GM12878 (cell line): Measurements from ENCODE around the gene ANKRD66. TPM values are rescaled to one million over a fixed set of nuclear protein-coding genes. Genes with fewer than 3 reads are reported as not detected.

Source experiments
- ATAC-seq: fragments of 200-7000 bp; cut with Tn5 transposase; 3 replicates; pipeline ENCODE4 v1.9.1; 2020; ENCODE audit warnings: mild to moderate bottlenecking, moderate library complexity
- BruUV-seq: library from RNA; stranded (reverse); fragments of 400-500 nt; replicated peaks from 2 replicates; lab custom pipeline; 2021; lab: Mats Ljungman, UMichigan
- CTCF ChIA-PET: fragments of 300-600 bp; sonication (Branson Sonifier 250); formaldehyde crosslinking; extraction: SDS; loops from one replicate; lab custom pipeline; 2021; ENCODE audit warnings: inconsistent platforms; lab: Yijun Ruan, JAX
- POLR2A ChIA-PET: fragments of 350-600 bp; formaldehyde crosslinking; extraction: SDS; loops from one replicate; lab custom pipeline; 2021; ENCODE audit warnings: inconsistent platforms; lab: Charles Lee
- RAD21 ChIA-PET: fragments of 300-600 bp; sonication (Branson Sonifier 250); formaldehyde crosslinking; loops from one replicate; lab custom pipeline; 2023; ENCODE audit warnings: antibody characterized with exemption; ENCODE audit not compliant: unreplicated experiment; lab: Charles Lee
- SMC1A ChIA-PET: fragments of 300-600 bp; sonication (Branson Sonifier 250); formaldehyde crosslinking; loops from one replicate; lab custom pipeline; 2023; ENCODE audit not compliant: unreplicated experiment, uncharacterized antibody; lab: Charles Lee
- DNase-seq: peaks from one replicate; pipeline ENCODE4 v3.0.0-alpha.2; 2011; ENCODE audit warnings: low read depth, low spot score
- FAIRE-seq: peaks from 3 replicates; lab custom pipeline; 2011; peaks lifted over from hg19 to GRCh38; lab: Jason Lieb, UNC
- H2AFZ ChIP-seq: 2 replicates; pipeline ENCODE4 v1.6.0; 2011; ENCODE audit warnings: low read depth, low read length, control low read depth; ENCODE audit not compliant: control insufficient read depth
- H3K27ac ChIP-seq: 2 replicates; pipeline ENCODE4 v1.5.1; 2011; ENCODE audit warnings: control low read depth; ENCODE audit not compliant: control insufficient read depth, insufficient read depth
- H3K27me3 ChIP-seq, 2 experiments: replicated peaks in 1 of 2; 2 replicates each; pipeline versions ENCODE4 v1.6.0 to v1.6.1; 2011; ENCODE audit warnings: low read length in 1 of 2; ENCODE audit not compliant: control insufficient read depth in 2 of 2, insufficient read depth in 2 of 2
- H3K36me3 ChIP-seq, 2 experiments: 2 replicates each; pipeline ENCODE4 v1.5.1; 2011; ENCODE audit warnings: low read length in 1 of 2; ENCODE audit not compliant: control insufficient read depth in 2 of 2, insufficient read depth in 2 of 2
- H3K4me1 ChIP-seq: 2 replicates; pipeline ENCODE4 v1.6.1; 2011; ENCODE audit warnings: mild to moderate bottlenecking, low read length, moderate library complexity, mixed read lengths; ENCODE audit not compliant: control insufficient read depth, insufficient read depth
- H3K4me2 ChIP-seq: 2 replicates; pipeline ENCODE4 v1.6.0; 2011; ENCODE audit warnings: control low read depth; ENCODE audit not compliant: control insufficient read depth, insufficient read depth
- H3K4me3 ChIP-seq: fragments of 200-600 bp; sonication (generic); 2 replicates; pipeline ENCODE4 v1.5.1; 2016
- H3K79me2 ChIP-seq: 2 replicates; pipeline ENCODE4 v1.6.0; 2011; ENCODE audit warnings: low read length; ENCODE audit not compliant: control insufficient read depth, insufficient read depth
- H3K9ac ChIP-seq: 2 replicates; pipeline ENCODE4 v1.8.0; 2011; ENCODE audit warnings: low read length, control low read depth, mixed read lengths; ENCODE audit not compliant: control insufficient read depth, insufficient read depth
- H3K9me3 ChIP-seq: replicated peaks from 3 replicates; pipeline ENCODE4 v1.5.1; 2011; ENCODE audit warnings: mild to moderate bottlenecking, low read length; ENCODE audit not compliant: control insufficient read depth, insufficient read depth
- H4K20me1 ChIP-seq: 2 replicates; pipeline ENCODE4 v1.6.0; 2011; ENCODE audit not compliant: control insufficient read depth, insufficient read depth
- CHD1 ChIP-seq: IDR thresholded peaks from 2 replicates; pipeline ENCODE4 v1.6.1; 2012; ENCODE audit warnings: low read depth, low read length, improper control_type of control experiment
- MEF2B ChIP-seq: fragments of 450-650 bp; IDR thresholded peaks from 2 replicates; pipeline ENCODE4 v1.6.1; 2018; ENCODE audit warnings: mild to moderate bottlenecking, moderate library complexity; ENCODE audit not compliant: partially characterized antibody, poor library complexity, severe bottlenecking
- NFIC ChIP-seq: IDR thresholded peaks from 2 replicates; pipeline ENCODE4 v1.6.1; 2012; ENCODE audit warnings: low read depth, mild to moderate bottlenecking, inconsistent platforms, low read length, moderate library complexity
- RAD51 ChIP-seq: fragments of 450-650 bp; IDR thresholded peaks from 2 replicates; pipeline ENCODE4 v1.6.1; 2016; ENCODE audit warnings: moderate library complexity, mild to moderate bottlenecking, inconsistent platforms
- REST ChIP-seq: IDR thresholded peaks from 2 replicates; pipeline ENCODE4 v1.6.1; 2012; ENCODE audit warnings: mild to moderate bottlenecking, low read depth, low read length
- RFX5 ChIP-seq: IDR thresholded peaks from 2 replicates; pipeline ENCODE4 v1.6.1; 2011; ENCODE audit warnings: low read depth, low read length, improper control_type of control experiment
- SREBF1 ChIP-seq: IDR thresholded peaks from 2 replicates; pipeline ENCODE4 v1.6.1; 2012; ENCODE audit warnings: mild to moderate bottlenecking, low read length
- ZNF217 ChIP-seq: fragments of 450-650 bp; IDR thresholded peaks from 2 replicates; pipeline ENCODE4 v1.6.1; 2017; ENCODE audit warnings: antibody characterized with exemption, mild to moderate bottlenecking
- WGBS: methylation state at CpG from one replicate; pipeline ENCODE4 v1.1.6; 2016; ENCODE audit warnings: low lambda C conversion rate; ENCODE audit not compliant: insufficient replicate concordance, insufficient coverage; ENCODE audit errors: missing lambda C conversion rate; 5-methylcytosine and 5-hydroxymethylcytosine counted together
- in situ Hi-C: fragments of 300-500 bp; cut with MboI; formaldehyde crosslinking; loops from 9 replicates; pipeline ENCODE4 v1.14.3; 2018; ENCODE audit warnings: mixed read lengths
- intact Hi-C: fragments of 100-400 bp; cut with micrococcal nuclease; formaldehyde crosslinking; loops from one replicate; pipeline ENCODE4 v1.14.2; 2022; ENCODE audit not compliant: unreplicated experiment
- polyA plus RNA-seq, 11 experiments: library from polyadenylated mRNA; depleted of rRNA in 4 of 11; unstranded in 6 of 11; stranded (reverse) in 5 of 11; fragments of >200 nt; fragmentation: Nextera tagmentation in 4 of 11; fragmentation: Illumina TruSeq in 1 of 11; extraction: Ambion mirVana in 4 of 11; extraction: Trizol in 1 of 11; gene quantifications; 1 replicate in 1 of 11; 2 replicates in 10 of 11; pipeline versions ENCODE4 v1.2.1 to v1.2.3, GENCODE V29; 2011 to 2016; ENCODE audit warnings: inconsistent platforms in 2 of 11, missing spikeins in 2 of 11, low read depth in 1 of 11
- total RNA-seq, 4 experiments: library from RNA; depleted of rRNA in 3 of 4; stranded (reverse); fragments of >200 nt in 3 of 4; fragmentation: Illumina TruSeq in 1 of 4; extraction: Trizol in 1 of 4; gene quantifications; 2 replicates each; pipeline versions ENCODE4 v1.2.1 to v1.2.3, GENCODE V29; 2013 to 2021
- TF ChIP-seq, protein P1 (sequence below): fragments of 450-650 bp; formaldehyde crosslinking; IDR thresholded peaks from 2 replicates; pipeline ENCODE4 v1.4.0; 2020; ENCODE audit warnings: mild to moderate bottlenecking, moderate library complexity
- TF ChIP-seq, protein P2 (sequence below): fragments of 450-650 bp; IDR thresholded peaks from 2 replicates; pipeline ENCODE4 v1.6.1; 2017; ENCODE audit warnings: mild to moderate bottlenecking, moderate library complexity
- TF ChIP-seq, protein P3 (sequence below): IDR thresholded peaks from 2 replicates; pipeline ENCODE4 v1.6.1; 2012; ENCODE audit warnings: low read depth, low read length, improper control_type of control experiment

The ANKRD66 gene
- total and polyA plus RNA-seq, 10 of the 15 experiments (the other 5 are each of a cell fraction or from before 2014, with no cell fraction given), result not detected

- SMC1A ChIA-PET, result no interaction called here
- Histone ChIP-seq H3K27ac (no peak overlapping the region), H3K4me3 (no peak overlapping the region), H3K79me2 (no peaks in the 10 kb centered on the region), H3K27me3 (peaks cover 0 to 1% of the 10 kb centered on the region in 2 experiments; a peak in 2 of 4 replicates), H3K4me1 (no peaks in the 10 kb centered on the region), H3K9ac (no peak overlapping the region), H2AFZ (no peak overlapping the region), H3K36me3 (no peaks in the 10 kb centered on the region), H3K9me3 (no peaks in the 10 kb centered on the region), H3K4me2 (no peak overlapping the region), H4K20me1 (no peaks in the 10 kb centered on the region)
- POLR2A ChIA-PET, result no interaction called here
- FAIRE-seq (no peak), DNase-seq (no peak), ATAC-seq (no peak)
- RAD21 ChIA-PET, result no interaction called here
- CTCF ChIA-PET, result interaction anchor here (1.0 kb wide), 1 partner anchor 14 kb away, joined by 3 read pairs; no protein-coding TSS in a partner anchor
- BruUV-seq, result no TSS peak
- WGBS, result 40% methylated on average over 2 of the region's 2 CpGs
- intact Hi-C loops, result no loop called here
- in situ Hi-C loops, result no loop called here
- TF ChIP-seq MEF2B (no peak), RFX5 (no peak), NFIC (no peak), REST (no peak), SREBF1 (no peak), CHD1 (no peak), RAD51 (no peak), ZNF217 (no peak)
- TF ChIP-seq, protein P1, sequence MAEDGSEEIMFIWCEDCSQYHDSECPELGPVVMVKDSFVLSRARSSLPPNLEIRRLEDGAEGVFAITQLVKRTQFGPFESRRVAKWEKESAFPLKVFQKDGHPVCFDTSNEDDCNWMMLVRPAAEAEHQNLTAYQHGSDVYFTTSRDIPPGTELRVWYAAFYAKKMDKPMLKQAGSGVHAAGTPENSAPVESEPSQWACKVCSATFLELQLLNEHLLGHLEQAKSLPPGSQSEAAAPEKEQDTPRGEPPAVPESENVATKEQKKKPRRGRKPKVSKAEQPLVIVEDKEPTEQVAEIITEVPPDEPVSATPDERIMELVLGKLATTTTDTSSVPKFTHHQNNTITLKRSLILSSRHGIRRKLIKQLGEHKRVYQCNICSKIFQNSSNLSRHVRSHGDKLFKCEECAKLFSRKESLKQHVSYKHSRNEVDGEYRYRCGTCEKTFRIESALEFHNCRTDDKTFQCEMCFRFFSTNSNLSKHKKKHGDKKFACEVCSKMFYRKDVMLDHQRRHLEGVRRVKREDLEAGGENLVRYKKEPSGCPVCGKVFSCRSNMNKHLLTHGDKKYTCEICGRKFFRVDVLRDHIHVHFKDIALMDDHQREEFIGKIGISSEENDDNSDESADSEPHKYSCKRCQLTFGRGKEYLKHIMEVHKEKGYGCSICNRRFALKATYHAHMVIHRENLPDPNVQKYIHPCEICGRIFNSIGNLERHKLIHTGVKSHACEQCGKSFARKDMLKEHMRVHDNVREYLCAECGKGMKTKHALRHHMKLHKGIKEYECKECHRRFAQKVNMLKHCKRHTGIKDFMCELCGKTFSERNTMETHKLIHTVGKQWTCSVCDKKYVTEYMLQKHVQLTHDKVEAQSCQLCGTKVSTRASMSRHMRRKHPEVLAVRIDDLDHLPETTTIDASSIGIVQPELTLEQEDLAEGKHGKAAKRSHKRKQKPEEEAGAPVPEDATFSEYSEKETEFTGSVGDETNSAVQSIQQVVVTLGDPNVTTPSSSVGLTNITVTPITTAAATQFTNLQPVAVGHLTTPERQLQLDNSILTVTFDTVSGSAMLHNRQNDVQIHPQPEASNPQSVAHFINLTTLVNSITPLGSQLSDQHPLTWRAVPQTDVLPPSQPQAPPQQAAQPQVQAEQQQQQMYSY (CRISPR knock-in tag), result no peak
- TF ChIP-seq, protein P2, sequence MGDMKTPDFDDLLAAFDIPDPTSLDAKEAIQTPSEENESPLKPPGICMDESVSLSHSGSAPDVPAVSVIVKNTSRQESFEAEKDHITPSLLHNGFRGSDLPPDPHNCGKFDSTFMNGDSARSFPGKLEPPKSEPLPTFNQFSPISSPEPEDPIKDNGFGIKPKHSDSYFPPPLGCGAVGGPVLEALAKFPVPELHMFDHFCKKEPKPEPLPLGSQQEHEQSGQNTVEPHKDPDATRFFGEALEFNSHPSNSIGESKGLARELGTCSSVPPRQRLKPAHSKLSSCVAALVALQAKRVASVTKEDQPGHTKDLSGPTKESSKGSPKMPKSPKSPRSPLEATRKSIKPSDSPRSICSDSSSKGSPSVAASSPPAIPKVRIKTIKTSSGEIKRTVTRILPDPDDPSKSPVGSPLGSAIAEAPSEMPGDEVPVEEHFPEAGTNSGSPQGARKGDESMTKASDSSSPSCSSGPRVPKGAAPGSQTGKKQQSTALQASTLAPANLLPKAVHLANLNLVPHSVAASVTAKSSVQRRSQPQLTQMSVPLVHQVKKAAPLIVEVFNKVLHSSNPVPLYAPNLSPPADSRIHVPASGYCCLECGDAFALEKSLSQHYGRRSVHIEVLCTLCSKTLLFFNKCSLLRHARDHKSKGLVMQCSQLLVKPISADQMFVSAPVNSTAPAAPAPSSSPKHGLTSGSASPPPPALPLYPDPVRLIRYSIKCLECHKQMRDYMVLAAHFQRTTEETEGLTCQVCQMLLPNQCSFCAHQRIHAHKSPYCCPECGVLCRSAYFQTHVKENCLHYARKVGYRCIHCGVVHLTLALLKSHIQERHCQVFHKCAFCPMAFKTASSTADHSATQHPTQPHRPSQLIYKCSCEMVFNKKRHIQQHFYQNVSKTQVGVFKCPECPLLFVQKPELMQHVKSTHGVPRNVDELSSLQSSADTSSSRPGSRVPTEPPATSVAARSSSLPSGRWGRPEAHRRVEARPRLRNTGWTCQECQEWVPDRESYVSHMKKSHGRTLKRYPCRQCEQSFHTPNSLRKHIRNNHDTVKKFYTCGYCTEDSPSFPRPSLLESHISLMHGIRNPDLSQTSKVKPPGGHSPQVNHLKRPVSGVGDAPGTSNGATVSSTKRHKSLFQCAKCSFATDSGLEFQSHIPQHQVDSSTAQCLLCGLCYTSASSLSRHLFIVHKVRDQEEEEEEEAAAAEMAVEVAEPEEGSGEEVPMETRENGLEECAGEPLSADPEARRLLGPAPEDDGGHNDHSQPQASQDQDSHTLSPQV, result no peak
- TF ChIP-seq, protein P3, sequence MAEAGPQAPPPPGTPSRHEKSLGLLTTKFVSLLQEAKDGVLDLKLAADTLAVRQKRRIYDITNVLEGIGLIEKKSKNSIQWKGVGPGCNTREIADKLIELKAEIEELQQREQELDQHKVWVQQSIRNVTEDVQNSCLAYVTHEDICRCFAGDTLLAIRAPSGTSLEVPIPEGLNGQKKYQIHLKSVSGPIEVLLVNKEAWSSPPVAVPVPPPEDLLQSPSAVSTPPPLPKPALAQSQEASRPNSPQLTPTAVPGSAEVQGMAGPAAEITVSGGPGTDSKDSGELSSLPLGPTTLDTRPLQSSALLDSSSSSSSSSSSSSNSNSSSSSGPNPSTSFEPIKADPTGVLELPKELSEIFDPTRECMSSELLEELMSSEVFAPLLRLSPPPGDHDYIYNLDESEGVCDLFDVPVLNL, result no peak
These were observed 5.3 kb upstream of the ANKRD66 start for GRCh38 chr6:46741482-46741881.
